GM23338 (cell line): ENCODE measurements around the gene BCDIN3D.

Experiments used
- CREB1 ChIP-seq: fragments of 250-450 bp; sonication (Bioruptor Pico); IDR thresholded peaks from 2 replicates; pipeline ENCODE4 v1.5.0; 2020; ENCODE audit warnings: low read depth, mild to moderate bottlenecking, moderate library complexity
- CTCF ChIP-seq, 2 experiments: fragments of 200-600 bp in 1 of 2; sonication (generic) in 1 of 2; conservative IDR thresholded peaks; 2 replicates each; pipeline versions ENCODE4 v1.5.1 to v1.6.1; 2016 to 2017; ENCODE audit warnings: antibody characterized with exemption in 2 of 2, low read depth in 2 of 2, mild to moderate bottlenecking in 2 of 2, moderate library complexity in 1 of 2
- ETS1 ChIP-seq: IDR thresholded peaks from 2 replicates; pipeline ENCODE4 v1.6.1; 2016; ENCODE audit warnings: antibody characterized with exemption
- EZH2 ChIP-seq: fragments of 200-600 bp; sonication (generic); IDR thresholded peaks from one replicate; pipeline ENCODE4 v1.8.0; 2017; ENCODE audit warnings: antibody characterized with exemption, mild to moderate bottlenecking, low read depth; ENCODE audit not compliant: unreplicated experiment
- EZH2phosphoT487 ChIP-seq: fragments of 200-600 bp; sonication (generic); IDR thresholded peaks from one replicate; pipeline ENCODE4 v1.8.1; 2018; ENCODE audit warnings: antibody characterized with exemption; ENCODE audit not compliant: unreplicated experiment
- JUNB ChIP-seq: IDR thresholded peaks from one replicate; pipeline ENCODE4 v1.6.1; 2016; ENCODE audit warnings: antibody characterized with exemption; ENCODE audit not compliant: unreplicated experiment
- NANOG ChIP-seq: IDR thresholded peaks from 2 replicates; pipeline ENCODE4 v1.6.1; 2016; ENCODE audit warnings: antibody characterized with exemption, borderline replicate concordance
- POLR2AphosphoS5 ChIP-seq: IDR thresholded peaks from 2 replicates; pipeline ENCODE4 v1.6.1; 2016; ENCODE audit warnings: antibody characterized with exemption, low read depth
- REST ChIP-seq: IDR thresholded peaks from one replicate; pipeline ENCODE4 v1.6.1; 2018; ENCODE audit warnings: antibody characterized with exemption; ENCODE audit not compliant: unreplicated experiment
- STAT1 ChIP-seq: IDR thresholded peaks from one replicate; pipeline ENCODE4 v1.6.1; 2016; ENCODE audit warnings: antibody characterized with exemption; ENCODE audit not compliant: unreplicated experiment
- ZNF114 ChIP-seq: fragments of 250-450 bp; sonication (Bioruptor Pico); IDR thresholded peaks from 2 replicates; pipeline ENCODE4 v1.5.0; 2020; ENCODE audit warnings: mild to moderate bottlenecking, moderate library complexity
- ZNF331 ChIP-seq: fragments of 250-450 bp; sonication (Bioruptor Pico); IDR thresholded peaks from 2 replicates; pipeline ENCODE4 v1.5.0; 2020; ENCODE audit warnings: low read depth, mild to moderate bottlenecking, moderate library complexity
- ZNF462 ChIP-seq: fragments of 250-450 bp; sonication (Bioruptor Pico); IDR thresholded peaks from 2 replicates; pipeline ENCODE4 v1.5.0; 2020; ENCODE audit warnings: mild to moderate bottlenecking, moderate library complexity

GRCh38 chr12:49863946-49864797 lies 21.3 kb upstream of the BCDIN3D start:
- TF ChIP-seq CTCF (conservative IDR thresholded peaks at IDR 0.05; ENCODE audit: low read depth in 2 of 2) (no peak), EZH2 (no peak), REST (no peak), ETS1 (no peak), NANOG (no peak), POLR2AphosphoS5 (no peak), ZNF114 (CRISPR knock-in tag) (no peak), ZNF462 (no peak), CREB1 (CRISPR knock-in tag) (no peak), EZH2phosphoT487 (no peak), ZNF331 (CRISPR knock-in tag) (no peak), JUNB (no peak), STAT1 (no peak)
